Fibroblast of villous mesenchyme (primary cell): Measurements from ENCODE around the gene ARMS2. TPM values are rescaled to one million over a fixed set of nuclear protein-coding genes. Genes with fewer than 3 reads are reported as not detected.

Source experiments
- DNase-seq: peaks from one replicate; pipeline ENCODE4 v3.0.0-alpha.2; 2010; ENCODE audit warnings: low read depth
- H3K4me3 ChIP-seq: 2 replicates; pipeline ENCODE4 v1.5.1; 2011; ENCODE audit warnings: low read depth, mild to moderate bottlenecking, low read length
- total RNA-seq: library from RNA; depleted of rRNA; stranded (reverse); fragments of >200 nt; gene quantifications from 2 replicates; pipeline ENCODE4 v1.2.3, GENCODE V29; 2012
- TF ChIP-seq, protein P1 (sequence below): IDR thresholded peaks from 2 replicates; pipeline ENCODE4 v1.5.1; 2012; ENCODE audit warnings: low read depth, mild to moderate bottlenecking, low read length; ENCODE audit not compliant: insufficient read depth

ARMS2 gene
- total RNA-seq, 1 donor, result not detected

DNA sequence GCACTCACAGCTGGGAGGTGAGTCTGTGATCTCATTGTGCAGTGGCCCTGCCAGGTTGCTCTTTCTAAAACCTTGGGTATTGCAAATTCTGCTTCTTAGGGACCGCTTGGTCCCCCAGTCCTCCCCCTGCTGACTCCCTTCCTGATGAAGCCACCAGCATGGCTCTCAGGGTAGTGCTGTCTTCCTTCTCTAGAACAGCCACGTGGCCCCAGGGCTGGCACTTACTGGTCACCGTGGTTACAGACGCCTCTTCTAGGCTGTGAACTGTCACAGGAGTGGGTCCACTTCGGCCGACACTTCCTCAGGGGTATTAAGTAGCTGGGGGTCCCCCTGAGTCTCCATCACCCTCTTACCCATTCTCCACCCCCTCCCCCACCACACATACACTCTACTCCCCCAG, 4.2 kb downstream of the ARMS2 start:
- no peak for DNase-seq

GRCh38 chr10:122459561-122460273, 5.3 kb downstream of the ARMS2 start:
- peak; percentile 81 for DNase-seq
- no peak overlapping the region for H3K4me3 ChIP-seq
- TF ChIP-seq, protein P1, sequence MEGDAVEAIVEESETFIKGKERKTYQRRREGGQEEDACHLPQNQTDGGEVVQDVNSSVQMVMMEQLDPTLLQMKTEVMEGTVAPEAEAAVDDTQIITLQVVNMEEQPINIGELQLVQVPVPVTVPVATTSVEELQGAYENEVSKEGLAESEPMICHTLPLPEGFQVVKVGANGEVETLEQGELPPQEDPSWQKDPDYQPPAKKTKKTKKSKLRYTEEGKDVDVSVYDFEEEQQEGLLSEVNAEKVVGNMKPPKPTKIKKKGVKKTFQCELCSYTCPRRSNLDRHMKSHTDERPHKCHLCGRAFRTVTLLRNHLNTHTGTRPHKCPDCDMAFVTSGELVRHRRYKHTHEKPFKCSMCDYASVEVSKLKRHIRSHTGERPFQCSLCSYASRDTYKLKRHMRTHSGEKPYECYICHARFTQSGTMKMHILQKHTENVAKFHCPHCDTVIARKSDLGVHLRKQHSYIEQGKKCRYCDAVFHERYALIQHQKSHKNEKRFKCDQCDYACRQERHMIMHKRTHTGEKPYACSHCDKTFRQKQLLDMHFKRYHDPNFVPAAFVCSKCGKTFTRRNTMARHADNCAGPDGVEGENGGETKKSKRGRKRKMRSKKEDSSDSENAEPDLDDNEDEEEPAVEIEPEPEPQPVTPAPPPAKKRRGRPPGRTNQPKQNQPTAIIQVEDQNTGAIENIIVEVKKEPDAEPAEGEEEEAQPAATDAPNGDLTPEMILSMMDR, result no peak

More for the DNA sequence above, 4.2 kb downstream of the ARMS2 start:
- H3K4me3 ChIP-seq, result no peak overlapping the region
- TF ChIP-seq, protein P1, result no peak

DNA sequence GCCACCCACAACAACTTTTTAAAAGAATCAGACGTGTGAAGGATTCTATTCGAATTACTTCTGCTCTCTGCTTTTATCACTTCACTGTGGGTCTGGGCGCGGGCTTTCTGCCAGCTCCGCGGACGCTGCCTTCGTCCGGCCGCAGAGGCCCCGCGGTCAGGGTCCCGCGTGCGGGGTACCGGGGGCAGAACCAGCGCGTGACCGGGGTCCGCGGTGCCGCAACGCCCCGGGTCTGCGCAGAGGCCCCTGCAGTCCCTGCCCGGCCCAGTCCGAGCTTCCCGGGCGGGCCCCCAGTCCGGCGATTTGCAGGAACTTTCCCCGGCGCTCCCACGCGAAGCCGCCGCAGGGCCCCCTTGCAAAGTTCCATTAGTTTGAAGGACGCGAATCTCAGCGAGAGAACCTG, 6.4 kb downstream of the ARMS2 start:
- TF ChIP-seq, protein P1, result no peak
- peak; percentile 16 for DNase-seq
- H3K4me3 ChIP-seq, result peak overlapping the region; percentile 68

- TF ChIP-seq, protein P1, result no peak
- peak within 1 kb of the TSS; percentile 68 for H3K4me3 ChIP-seq
- DNase-seq, result peak; percentile 48
These were observed 6.9 kb downstream of the ARMS2 start, which contains the start of gene HTRA1 for GRCh38 chr10:122461367-122461728. HTRA1 (plus strand) TSS chr10:122461553; CDS start chr10:122461653, 100 bp downstream.

- peak overlapping the region; percentile 68 for H3K4me3 ChIP-seq
- DNase-seq, result no peak
- TF ChIP-seq, protein P1, result no peak
These were observed 7.5 kb downstream of the ARMS2 start for GRCh38 chr10:122461729-122462532.

DNA sequence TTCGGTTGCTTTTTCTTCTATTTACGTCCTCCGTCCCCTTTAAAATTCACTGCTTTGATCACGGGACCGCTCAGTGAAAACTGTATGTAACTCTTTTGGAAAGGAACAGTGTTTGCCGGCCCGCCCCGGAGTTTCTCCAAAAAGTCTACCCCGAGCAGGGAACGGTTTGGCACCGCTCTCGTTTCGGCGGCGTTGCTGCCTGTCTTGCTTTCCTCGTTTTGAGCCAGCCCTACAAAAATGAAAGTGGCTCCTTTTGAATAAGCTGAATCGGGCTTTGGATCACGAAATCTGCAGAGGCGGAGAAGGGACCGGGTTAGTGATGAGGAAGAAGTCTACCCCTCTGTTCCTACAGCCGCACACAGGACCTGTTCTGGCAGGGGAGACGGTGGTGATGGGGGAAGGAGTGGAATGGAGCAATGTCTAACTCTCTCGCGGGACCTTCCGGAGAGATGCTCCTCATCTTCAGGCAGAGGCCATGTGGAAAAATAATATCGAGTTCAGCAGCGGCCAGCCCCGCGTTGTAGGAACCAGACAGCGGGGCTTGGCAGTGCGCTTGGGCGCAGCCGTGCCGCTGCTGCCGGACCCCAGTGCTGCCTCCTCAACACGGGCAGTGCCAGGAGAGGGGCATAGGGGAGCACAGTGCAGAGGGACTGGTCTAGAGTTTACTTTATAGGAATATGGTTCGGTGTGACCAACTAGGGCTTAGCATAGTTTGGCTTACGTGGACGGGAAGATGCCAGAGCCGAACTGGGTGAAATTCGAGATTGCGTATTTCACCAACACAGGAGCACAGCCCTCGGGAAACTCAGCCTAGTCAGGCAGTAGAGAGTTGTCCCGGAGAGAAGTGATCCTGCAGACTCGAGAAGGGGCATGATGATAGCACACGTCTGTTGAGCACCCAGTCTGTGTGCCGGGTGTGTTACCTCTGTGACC, 8.3 kb downstream of the ARMS2 start:
- peak overlapping the region; percentile 68 for H3K4me3 ChIP-seq
- DNase-seq, result peak; percentile 56
- TF ChIP-seq, protein P1, result no peak
